Measurements from ENCODE around the gene ZMYND19.

ZMYND19 gene

GRCh38 chr9:137611623-137612609, 21.6 kb upstream of the ZMYND19 start:
- Histone ChIP-seq H3K9me3 (no peaks in the 10 kb centered on the region), H3K27me3 (no peaks in the 10 kb centered on the region), H3K4me3 (ENCODE audit: low read depth in 1 of 2, low read length in 1 of 2) (no peak overlapping the region), H3K36me3 (peaks cover 52% of the 10 kb centered on the region), H3K27ac (peak overlapping the region; percentile 58), H3K4me1 (ENCODE audit: control insufficient read depth in 1 of 2, insufficient read depth in 1 of 2, low read depth in 1 of 2, low read length in 1 of 2) (peaks cover 46 to 53% of the 10 kb centered on the region in 2 experiments)
- TF ChIP-seq CTCF (IDR thresholded peaks at IDR 0.05) = no peak

DNA sequence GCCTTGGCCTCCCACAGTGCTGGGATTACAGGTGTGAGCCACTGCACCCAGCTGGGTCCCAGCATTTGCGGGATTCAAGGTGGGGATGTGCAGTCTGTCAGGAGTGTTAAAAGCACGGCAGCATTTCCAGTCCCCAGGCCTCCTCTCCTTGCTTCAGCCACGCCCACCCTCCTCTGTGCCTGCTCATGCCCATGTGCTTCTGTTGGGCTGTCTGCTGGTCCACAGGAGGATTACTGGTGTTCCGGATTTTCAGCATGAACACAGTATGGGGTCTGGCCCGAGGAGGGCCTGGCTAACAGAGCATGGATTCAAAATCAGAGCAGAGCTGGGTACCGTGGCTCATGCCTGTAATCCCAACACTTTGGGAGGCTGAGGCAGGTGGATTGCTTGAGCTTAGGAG, 20.6 kb upstream of the ZMYND19 start:
- Histone ChIP-seq H3K36me3 (peaks cover 42% of the 10 kb centered on the region), H3K27me3 (no peaks in the 10 kb centered on the region), H3K27ac (peak overlapping the region; percentile 58), H3K4me3 (ENCODE audit: low read depth in 1 of 2, low read length in 1 of 2) (no peak overlapping the region), H3K4me1 (ENCODE audit: control insufficient read depth in 1 of 2, insufficient read depth in 1 of 2, low read depth in 1 of 2, low read length in 1 of 2) (peaks cover 54 to 61% of the 10 kb centered on the region in 2 experiments), H3K9me3 (no peaks in the 10 kb centered on the region)
- TF ChIP-seq CTCF (IDR thresholded peaks at IDR 0.05) = no peak

DNA sequence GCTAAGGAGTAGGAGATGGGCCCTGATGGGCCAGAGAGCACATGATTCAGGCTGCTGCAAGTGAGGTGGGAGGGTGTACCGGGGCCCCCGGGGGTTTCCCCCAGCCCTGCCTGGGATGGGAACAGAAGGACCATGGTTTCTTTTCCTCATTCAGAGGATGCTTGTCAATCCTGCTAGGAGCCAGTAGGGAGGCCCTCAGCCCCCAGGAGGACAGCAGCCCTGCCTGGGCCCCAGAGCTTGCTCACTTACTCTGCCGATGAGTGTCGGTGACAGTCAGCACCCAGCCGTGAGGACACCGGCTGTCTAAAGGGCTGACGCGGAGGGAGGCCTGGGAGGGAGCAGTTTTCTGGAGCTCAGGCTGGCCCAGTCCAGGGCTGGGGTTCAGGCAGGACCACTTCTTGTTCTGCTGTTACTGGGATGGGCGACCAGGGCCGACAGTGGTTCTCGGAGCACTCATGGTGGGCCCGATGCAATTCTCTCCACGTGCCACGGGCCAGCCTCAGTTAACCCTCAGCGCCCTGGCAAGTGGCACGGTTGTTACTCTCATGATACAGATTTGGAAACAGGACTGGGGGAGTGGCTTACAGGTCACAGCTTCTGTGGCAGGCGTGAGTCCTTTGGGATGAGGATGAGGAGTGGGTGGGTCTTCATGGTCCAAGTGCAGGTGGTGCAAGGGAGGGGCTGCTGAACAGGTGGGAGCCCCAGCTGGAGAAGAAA, 17.0 kb upstream of the ZMYND19 start:
- TF ChIP-seq CTCF (IDR thresholded peaks at IDR 0.05) = no peak
- H3K27ac ChIP-seq = peak overlapping the region; percentile 94

GRCh38 chr9:137606734-137607138, 16.4 kb upstream of the ZMYND19 start:
- no peaks in the 10 kb centered on the region for H3K27me3 ChIP-seq
- H3K27ac ChIP-seq = peak overlapping the region; percentile 94
- H3K9me3 ChIP-seq = no peaks in the 10 kb centered on the region
- peaks cover 6% of the 10 kb centered on the region for H3K36me3 ChIP-seq
- H3K4me1 ChIP-seq (ENCODE audit: control insufficient read depth in 1 of 2, insufficient read depth in 1 of 2, low read depth in 1 of 2, low read length in 1 of 2) = peaks cover 54 to 74% of the 10 kb centered on the region in 2 experiments
- peak overlapping the region; percentile 76 to 89 for H3K4me3 ChIP-seq (ENCODE audit: low read depth in 1 of 2, low read length in 1 of 2)
- TF ChIP-seq CTCF (IDR thresholded peaks at IDR 0.05) = no peak

More for the DNA sequence above, 17.0 kb upstream of the ZMYND19 start:
- H3K9me3 ChIP-seq = no peaks in the 10 kb centered on the region
- peaks cover 6% of the 10 kb centered on the region for H3K36me3 ChIP-seq
- H3K27me3 ChIP-seq = no peaks in the 10 kb centered on the region
- peaks cover 55 to 77% of the 10 kb centered on the region in 2 experiments for H3K4me1 ChIP-seq (ENCODE audit: control insufficient read depth in 1 of 2, insufficient read depth in 1 of 2, low read depth in 1 of 2, low read length in 1 of 2)
- H3K4me3 ChIP-seq (ENCODE audit: low read depth in 1 of 2, low read length in 1 of 2) = peak overlapping the region; percentile 76 to 89

DNA sequence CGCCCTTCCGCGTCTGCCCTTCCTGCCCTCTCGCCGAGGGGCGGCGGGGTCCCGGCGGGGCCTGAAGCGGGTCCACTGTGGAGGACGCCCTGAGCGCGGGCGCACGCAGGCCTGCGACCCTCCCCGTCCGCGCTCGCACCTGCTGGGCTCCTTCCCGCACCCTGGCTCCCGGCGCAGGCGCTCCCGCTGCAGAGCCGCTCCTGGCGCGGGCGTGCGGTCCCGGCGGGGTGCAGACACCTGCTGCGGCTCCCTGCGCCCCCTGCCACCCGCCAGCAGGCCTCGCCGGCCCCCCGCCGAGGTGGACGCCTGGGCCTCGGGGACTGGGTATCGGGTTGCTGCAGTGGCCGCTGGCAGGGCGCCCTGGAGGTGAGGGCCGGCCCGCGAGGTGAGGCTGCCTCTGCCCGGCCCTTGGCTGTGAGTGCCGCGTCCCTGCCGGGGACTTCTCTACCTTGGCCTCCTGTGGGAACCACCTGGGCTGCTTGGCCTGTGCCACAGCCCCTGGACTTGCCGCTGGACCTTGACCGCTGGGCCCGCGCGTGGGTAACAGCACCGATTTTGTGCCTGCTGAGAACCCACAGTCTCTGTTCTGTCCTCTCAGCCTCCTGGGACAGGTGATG, 15.8 kb upstream of the ZMYND19 start:
- no peak for TF ChIP-seq CTCF (IDR thresholded peaks at IDR 0.05)
- peak overlapping the region; percentile 94 for H3K27ac ChIP-seq
- peaks cover 50 to 68% of the 10 kb centered on the region in 2 experiments for H3K4me1 ChIP-seq (ENCODE audit: control insufficient read depth in 1 of 2, insufficient read depth in 1 of 2, low read depth in 1 of 2, low read length in 1 of 2)

More for the DNA sequence above, 15.8 kb upstream of the ZMYND19 start:
- Histone ChIP-seq H3K4me3 (ENCODE audit: low read depth in 1 of 2, low read length in 1 of 2) (peak overlapping the region; percentile 76 to 89), H3K36me3 (peaks cover 6% of the 10 kb centered on the region), H3K9me3 (no peaks in the 10 kb centered on the region), H3K27me3 (no peaks in the 10 kb centered on the region)
